GM21423 (cell line): ENCODE data around the gene ZMIZ2.
"Not testable (repeated sequence)": the region's sequence is repeated elsewhere in the genome, so short reads cannot be mapped to it uniquely, and the experiment has no call there.

Source experiments
- ATAC-seq: cut with Tn5 transposase; IDR thresholded peaks from one replicate; pipeline ENCODE4 v1.9.1; 2021; ENCODE audit warnings: mild to moderate bottlenecking, moderate library complexity; ENCODE audit not compliant: unreplicated experiment

Gene ZMIZ2

DNA sequence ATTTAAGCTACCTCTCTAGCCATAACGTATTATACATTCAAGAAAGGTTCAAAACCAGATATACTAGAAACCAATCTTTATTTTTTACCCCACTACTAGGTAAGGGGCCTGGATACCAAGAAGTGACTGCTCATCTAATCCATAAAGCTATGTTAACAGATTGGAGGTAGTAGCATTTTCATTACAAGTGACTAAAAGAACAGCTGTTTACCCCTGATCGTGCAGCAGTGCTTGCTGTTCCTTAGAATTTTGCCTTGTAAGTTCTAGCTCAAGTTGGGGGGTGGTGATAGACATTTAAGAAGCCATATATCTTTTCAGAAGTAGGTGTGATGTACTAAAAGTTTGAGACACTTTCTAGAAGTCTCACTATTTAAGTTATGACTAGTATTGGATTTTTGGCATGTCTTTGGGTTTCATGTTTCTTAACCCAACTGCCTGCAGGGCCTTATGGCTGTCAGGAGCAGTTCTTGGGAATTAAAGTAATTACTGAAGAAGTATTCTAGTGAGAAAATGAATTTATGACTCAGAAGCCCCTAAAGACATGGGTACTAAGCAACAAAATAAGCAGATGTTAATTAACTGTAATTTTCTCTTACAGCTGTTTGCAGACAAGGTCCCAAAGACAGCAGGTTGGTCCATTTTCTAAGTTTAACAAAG, 50.1 kb downstream of the ZMIZ2 start:
- no peak for ATAC-seq

DNA sequence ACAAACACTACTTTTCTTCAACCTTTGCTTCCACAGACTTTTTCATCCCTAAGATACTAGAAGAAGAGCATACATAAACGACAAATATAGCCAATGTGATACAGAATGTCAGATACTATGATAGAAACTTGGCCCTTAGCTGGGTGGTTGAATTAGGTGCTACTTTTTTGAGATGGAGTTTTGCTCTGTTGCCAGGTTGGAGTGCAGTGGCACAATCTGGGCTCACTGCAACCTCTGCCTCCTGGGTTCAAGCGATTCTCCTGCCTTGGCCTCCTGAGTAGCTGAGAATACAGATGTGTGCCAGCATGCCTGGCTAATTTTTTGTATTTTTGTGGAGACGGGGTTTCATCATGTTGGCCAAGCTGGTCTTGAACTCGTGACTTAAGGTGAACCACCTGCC, 51.3 kb downstream of the ZMIZ2 start:
- ATAC-seq = no peak

DNA sequence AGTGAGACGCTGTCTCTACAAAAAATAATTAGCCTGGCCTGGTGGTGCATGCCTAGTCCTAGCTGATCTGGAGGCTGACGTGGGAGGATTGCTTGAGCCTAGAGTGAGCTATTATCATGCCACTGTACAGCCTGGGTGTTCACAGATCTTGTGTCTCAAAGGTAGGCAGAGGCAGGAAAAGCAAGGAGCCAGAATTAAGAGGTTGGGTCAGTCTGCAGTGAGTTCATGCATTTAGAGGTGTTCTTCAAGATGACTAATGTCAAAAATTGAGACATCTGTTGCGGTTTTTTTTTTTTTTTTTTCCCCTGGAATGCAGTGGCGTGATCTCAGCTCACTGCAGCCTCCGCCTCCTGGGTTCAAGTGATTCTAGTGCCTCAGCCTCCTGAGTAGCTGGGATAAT, 53.2 kb downstream of the ZMIZ2 start:
- ATAC-seq = no peak

GRCh38 chr7:44802418-44803025, 53.9 kb downstream of the ZMIZ2 start:
- no peak for ATAC-seq

- ATAC-seq = not testable (repeated sequence)
Observed at GRCh38 chr7:44803828-44804519, 55.3 kb downstream of the ZMIZ2 start.

GRCh38 chr7:44805950-44806349, 57.3 kb downstream of the ZMIZ2 start:
- ATAC-seq = no peak

DNA sequence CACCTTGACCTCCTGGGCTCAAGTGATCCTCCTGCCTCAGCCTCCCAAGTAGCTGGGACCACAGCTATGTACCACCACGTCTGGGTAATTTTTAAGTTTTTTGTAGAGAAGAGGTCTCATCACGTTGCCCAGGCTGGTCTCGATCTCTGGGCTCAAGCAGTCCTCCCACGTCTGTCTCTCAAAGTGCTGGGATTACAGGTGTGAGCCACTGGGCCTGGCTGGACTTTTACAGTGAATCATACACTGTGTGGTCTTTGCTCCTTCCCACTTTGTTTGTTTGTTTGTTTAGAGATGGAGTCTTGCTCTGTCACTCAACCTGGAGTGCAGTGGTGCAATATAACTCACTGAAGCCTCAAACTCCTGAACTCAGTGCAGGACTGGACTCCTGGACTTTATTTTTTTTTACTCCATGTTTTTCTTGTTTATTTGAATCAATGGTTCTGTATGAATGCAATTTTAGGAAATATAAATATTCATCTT, 60.3 kb downstream of the ZMIZ2 start:
- ATAC-seq = no peak

DNA sequence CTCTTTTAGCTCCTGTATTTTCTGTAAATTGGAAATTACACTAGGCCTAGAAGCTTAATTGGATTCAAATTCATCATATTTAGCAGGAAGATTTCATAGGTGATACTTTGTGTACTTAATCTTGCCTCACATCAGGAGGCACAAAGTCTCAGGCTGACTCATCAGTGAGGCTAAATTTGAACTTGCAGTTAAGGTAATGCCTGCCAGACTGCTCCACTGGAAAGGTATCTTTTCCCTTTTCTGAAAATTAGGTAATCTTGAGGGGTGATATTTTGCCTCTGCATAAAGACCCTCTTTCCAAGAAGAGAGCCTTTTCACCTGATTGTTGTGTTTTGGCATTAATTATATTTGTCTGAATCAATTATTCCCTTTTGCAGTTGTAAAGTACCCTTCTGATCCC, 62.4 kb downstream of the ZMIZ2 start:
- no peak for ATAC-seq

GRCh38 chr7:44811571-44811970, 62.9 kb downstream of the ZMIZ2 start:
- no peak for ATAC-seq

DNA sequence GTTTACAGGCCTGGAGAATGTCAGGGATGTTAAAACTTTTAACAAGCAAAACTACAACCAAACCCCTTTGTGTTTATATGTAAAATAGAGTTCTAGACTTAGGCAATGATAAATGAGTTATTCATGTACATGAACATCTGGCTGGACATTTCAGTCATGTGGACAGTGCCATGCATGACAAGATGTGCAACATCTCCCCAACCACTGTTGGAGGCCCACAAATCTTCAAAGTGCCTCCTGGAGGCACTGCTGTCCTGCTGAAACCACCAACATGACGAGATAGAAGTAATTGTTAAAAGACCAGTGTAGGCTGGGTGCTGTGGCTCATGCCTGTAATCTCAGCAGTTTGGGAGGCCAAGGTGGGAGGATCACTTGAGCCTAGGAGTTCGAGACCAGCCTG, 66.3 kb downstream of the ZMIZ2 start:
- ATAC-seq = no peak

DNA sequence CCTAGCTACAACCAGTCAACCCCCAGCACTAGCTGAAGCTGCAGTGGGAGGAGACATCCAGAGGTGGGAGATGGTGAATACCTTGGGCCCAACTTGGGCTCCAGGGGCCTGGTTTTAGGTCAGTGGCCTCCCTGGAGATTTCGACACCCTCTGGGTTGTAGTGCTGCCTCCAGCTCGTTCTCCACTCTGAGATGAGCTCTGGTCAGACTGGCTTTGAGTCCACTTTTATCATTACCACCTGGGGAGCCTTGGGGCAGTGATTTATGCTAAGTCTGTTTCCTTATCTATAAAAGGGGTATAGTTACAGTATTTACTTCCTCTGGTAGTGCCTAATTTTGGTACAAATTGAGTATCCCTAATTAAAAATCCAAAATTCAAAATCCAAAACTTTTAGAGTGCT, 70.6 kb downstream of the ZMIZ2 start:
- ATAC-seq = no peak
